ENCODE results near the gene NOS1AP. TPM values are rescaled to one million over a fixed set of nuclear protein-coding genes. Genes with fewer than 3 reads are reported as not detected.

Gene NOS1AP
- total RNA-seq, 1 donor from 2014 or later = 0.79 TPM

GRCh38 chr1:162222730-162223129 lies 153.2 kb downstream of the NOS1AP start:
- Histone ChIP-seq H3K4me3 (ENCODE audit: low read depth, low read length) (no peak overlapping the region), H3K36me3 (ENCODE audit: control insufficient read depth, insufficient read depth, low read length) (no peaks in the 10 kb centered on the region), H3K27me3 (ENCODE audit: control insufficient read depth, insufficient read depth, low read length) (no peaks in the 10 kb centered on the region)
- no peak for DNase-seq (ENCODE audit: low read depth)
- TF ChIP-seq, protein P1, sequence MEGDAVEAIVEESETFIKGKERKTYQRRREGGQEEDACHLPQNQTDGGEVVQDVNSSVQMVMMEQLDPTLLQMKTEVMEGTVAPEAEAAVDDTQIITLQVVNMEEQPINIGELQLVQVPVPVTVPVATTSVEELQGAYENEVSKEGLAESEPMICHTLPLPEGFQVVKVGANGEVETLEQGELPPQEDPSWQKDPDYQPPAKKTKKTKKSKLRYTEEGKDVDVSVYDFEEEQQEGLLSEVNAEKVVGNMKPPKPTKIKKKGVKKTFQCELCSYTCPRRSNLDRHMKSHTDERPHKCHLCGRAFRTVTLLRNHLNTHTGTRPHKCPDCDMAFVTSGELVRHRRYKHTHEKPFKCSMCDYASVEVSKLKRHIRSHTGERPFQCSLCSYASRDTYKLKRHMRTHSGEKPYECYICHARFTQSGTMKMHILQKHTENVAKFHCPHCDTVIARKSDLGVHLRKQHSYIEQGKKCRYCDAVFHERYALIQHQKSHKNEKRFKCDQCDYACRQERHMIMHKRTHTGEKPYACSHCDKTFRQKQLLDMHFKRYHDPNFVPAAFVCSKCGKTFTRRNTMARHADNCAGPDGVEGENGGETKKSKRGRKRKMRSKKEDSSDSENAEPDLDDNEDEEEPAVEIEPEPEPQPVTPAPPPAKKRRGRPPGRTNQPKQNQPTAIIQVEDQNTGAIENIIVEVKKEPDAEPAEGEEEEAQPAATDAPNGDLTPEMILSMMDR (IDR thresholded peaks at IDR 0.05; ENCODE audit: insufficient read depth, low read length, poor library complexity, severe bottlenecking) = no peak

- DNase-seq (ENCODE audit: low read depth) = no peak
- no peaks in the 10 kb centered on the region for H3K36me3 ChIP-seq (ENCODE audit: control insufficient read depth, insufficient read depth, low read length)
- TF ChIP-seq, protein P1 (IDR thresholded peaks at IDR 0.05; ENCODE audit: insufficient read depth, low read length, poor library complexity, severe bottlenecking) = no peak
- no peaks in the 10 kb centered on the region for H3K27me3 ChIP-seq (ENCODE audit: control insufficient read depth, insufficient read depth, low read length)
- no peak overlapping the region for H3K4me3 ChIP-seq (ENCODE audit: low read depth, low read length)
Measured at GRCh38 chr1:162223488-162223887, 154.0 kb downstream of the NOS1AP start.

- no peak for DNase-seq (ENCODE audit: low read depth)
- Histone ChIP-seq H3K4me3 (ENCODE audit: low read depth, low read length) (no peak overlapping the region), H3K27me3 (ENCODE audit: control insufficient read depth, insufficient read depth, low read length) (no peaks in the 10 kb centered on the region), H3K36me3 (ENCODE audit: control insufficient read depth, insufficient read depth, low read length) (no peaks in the 10 kb centered on the region)
- TF ChIP-seq, protein P1 (IDR thresholded peaks at IDR 0.05; ENCODE audit: insufficient read depth, low read length, poor library complexity, severe bottlenecking) = no peak
Measured at GRCh38 chr1:162224267-162224666, 154.8 kb downstream of the NOS1AP start.

DNA sequence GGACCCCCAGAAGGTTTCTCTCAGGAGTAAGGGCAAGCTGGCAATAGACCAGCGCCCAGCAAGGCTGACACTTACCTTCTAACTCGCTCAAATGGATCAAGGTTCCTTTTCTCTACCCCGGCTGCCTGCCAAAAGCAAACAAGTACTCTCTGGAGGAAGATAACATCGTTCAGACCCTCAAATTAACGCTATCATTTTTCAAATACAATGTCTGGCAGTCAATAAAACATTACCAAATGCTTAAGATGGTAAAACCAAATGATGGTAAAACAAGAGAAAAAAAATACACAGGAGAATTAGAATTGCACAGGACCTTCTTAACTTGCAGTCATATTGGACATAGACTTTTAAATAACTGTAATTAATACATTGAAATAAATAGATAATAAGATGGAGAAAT lies 159.1 kb downstream of the NOS1AP start:
- Histone ChIP-seq H3K36me3 (ENCODE audit: control insufficient read depth, insufficient read depth, low read length) (no peaks in the 10 kb centered on the region), H3K4me3 (ENCODE audit: low read depth, low read length) (no peak overlapping the region), H3K27me3 (ENCODE audit: control insufficient read depth, insufficient read depth, low read length) (no peaks in the 10 kb centered on the region)
- TF ChIP-seq, protein P1 (IDR thresholded peaks at IDR 0.05; ENCODE audit: insufficient read depth, low read length, poor library complexity, severe bottlenecking) = no peak
- no peak for DNase-seq (ENCODE audit: low read depth)

DNA sequence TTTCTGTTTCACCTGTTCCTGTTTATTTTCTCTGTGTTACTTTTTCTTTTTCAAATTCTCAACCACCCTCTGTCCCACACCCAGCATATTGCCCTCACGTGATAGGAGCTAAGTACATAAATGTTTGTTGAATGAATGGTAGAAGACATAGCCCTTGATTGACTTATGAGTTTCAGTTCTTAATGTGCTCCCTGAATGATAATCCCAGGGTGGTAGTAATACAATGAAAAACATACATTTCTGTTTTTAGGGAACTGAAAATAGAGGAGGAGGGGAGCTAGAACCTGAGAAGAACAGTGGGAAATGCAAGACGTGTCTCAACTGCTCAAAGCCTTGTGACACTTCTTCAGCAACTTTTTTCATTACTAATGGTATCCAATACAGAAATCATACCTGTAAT lies 160.1 kb downstream of the NOS1AP start:
- no peaks in the 10 kb centered on the region for H3K27me3 ChIP-seq (ENCODE audit: control insufficient read depth, insufficient read depth, low read length)
- TF ChIP-seq, protein P1 (IDR thresholded peaks at IDR 0.05; ENCODE audit: insufficient read depth, low read length, poor library complexity, severe bottlenecking) = no peak
- DNase-seq (ENCODE audit: low read depth) = no peak
- H3K4me3 ChIP-seq (ENCODE audit: low read depth, low read length) = no peak overlapping the region
- H3K36me3 ChIP-seq (ENCODE audit: control insufficient read depth, insufficient read depth, low read length) = no peaks in the 10 kb centered on the region

- H3K36me3 ChIP-seq (ENCODE audit: control insufficient read depth, insufficient read depth, low read length) = no peaks in the 10 kb centered on the region
- DNase-seq (ENCODE audit: low read depth) = no peak
- no peaks in the 10 kb centered on the region for H3K27me3 ChIP-seq (ENCODE audit: control insufficient read depth, insufficient read depth, low read length)
- H3K4me3 ChIP-seq (ENCODE audit: low read depth, low read length) = no peak overlapping the region
- TF ChIP-seq, protein P1 (IDR thresholded peaks at IDR 0.05; ENCODE audit: insufficient read depth, low read length, poor library complexity, severe bottlenecking) = peak; percentile 47
Measured at GRCh38 chr1:162230096-162230495, 160.6 kb downstream of the NOS1AP start.

Measured in kidney epithelial cell (primary cell).